Effector memory CD8-positive, alpha-beta T cell (primary cell): ENCODE measurements around the gene METTL8.

Source experiments
- ATAC-seq: fragments of 150-1000 bp; cut with Tn5 transposase; replicated peaks from 2 replicates; pipeline ENCODE4 v1.10.0; 2021; ENCODE audit warnings: mild to moderate bottlenecking, moderate library complexity
- DNase-seq, 3 experiments: peaks; one replicate each; pipeline ENCODE4 v3.0.0; 2021
- H3K27ac Mint-ChIP-seq, 2 donors: one replicate each; pipeline ENCODE4 v1.8.0; 2022; ENCODE audit warnings: mild to moderate bottlenecking in 2 of 2, mixed read lengths in 2 of 2, moderate library complexity in 2 of 2
- H3K27me3 Mint-ChIP-seq, 2 donors: one replicate each; pipeline ENCODE4 v1.8.0; 2022; ENCODE audit warnings: mixed read lengths in 2 of 2
- H3K36me3 Mint-ChIP-seq: one replicate; pipeline ENCODE4 v1.8.0; 2022; ENCODE audit warnings: mild to moderate bottlenecking, moderate library complexity, mixed read lengths; ENCODE audit not compliant: insufficient read depth
- H3K4me1 Mint-ChIP-seq, 2 donors: one replicate each; pipeline ENCODE4 v1.8.0; 2022; ENCODE audit warnings: low read depth in 2 of 2, mixed read lengths in 2 of 2
- H3K4me3 Mint-ChIP-seq, 2 donors: one replicate each; pipeline ENCODE4 v1.8.0; 2022; ENCODE audit warnings: mild to moderate bottlenecking in 2 of 2, mixed read lengths in 2 of 2, moderate library complexity in 2 of 2
- H3K9me3 Mint-ChIP-seq, 2 donors: one replicate each; pipeline ENCODE4 v1.8.0; 2022; ENCODE audit warnings: mixed read lengths in 2 of 2

The METTL8 gene

DNA sequence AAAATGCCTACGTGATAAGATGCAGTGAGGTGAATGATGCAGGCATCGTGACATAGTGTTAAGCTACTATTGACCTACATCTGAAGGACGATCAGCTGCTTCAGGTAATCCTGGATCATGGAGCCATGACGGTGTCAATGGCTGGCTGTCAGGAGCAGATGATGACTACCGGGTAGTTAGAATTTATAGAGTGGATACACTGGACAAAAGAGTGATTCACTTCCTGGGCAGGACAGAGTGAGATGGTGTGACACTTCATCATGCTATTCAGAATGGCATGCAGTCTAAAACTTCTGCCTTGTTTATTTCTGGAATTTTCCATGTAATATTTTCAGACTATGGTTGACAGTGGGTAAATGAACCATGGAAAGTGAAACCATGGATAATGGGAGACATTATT is 29.5 kb downstream of the METTL8 start:
- Mint-ChIP-seq H3K9me3 (peaks cover 3 to 7% of the 10 kb centered on the region in 2 donors), H3K27me3 (no peaks in the 10 kb centered on the region), H3K4me1 (peaks cover 15 to 17% of the 10 kb centered on the region in 2 donors), H3K27ac (no peak overlapping the region), H3K36me3 (no peaks in the 10 kb centered on the region), H3K4me3 (no peak overlapping the region)
- DNase-seq (no peak), ATAC-seq (no peak)

GRCh38 chr2:171402906-171403580 is 30.7 kb downstream of the METTL8 start:
- H3K27me3 Mint-ChIP-seq, result no peaks in the 10 kb centered on the region
- no peak for ATAC-seq
- H3K4me1 Mint-ChIP-seq, result peaks cover 19 to 24% of the 10 kb centered on the region in 2 donors
- peaks cover 3 to 7% of the 10 kb centered on the region in 2 donors for H3K9me3 Mint-ChIP-seq
- H3K27ac Mint-ChIP-seq, result no peak overlapping the region
- DNase-seq, result no peak
- H3K36me3 Mint-ChIP-seq, result no peaks in the 10 kb centered on the region
- H3K4me3 Mint-ChIP-seq, result no peak overlapping the region

- ATAC-seq, result no peak
- Mint-ChIP-seq H3K9me3 (peaks cover 3 to 7% of the 10 kb centered on the region in 2 donors), H3K36me3 (no peaks in the 10 kb centered on the region), H3K4me3 (no peak overlapping the region), H3K27me3 (no peaks in the 10 kb centered on the region), H3K4me1 (peaks cover 16% of the 10 kb centered on the region in 2 donors), H3K27ac (no peak overlapping the region)
- no peak for DNase-seq
Observed at GRCh38 chr2:171401947-171402346, 31.8 kb downstream of the METTL8 start.

DNA sequence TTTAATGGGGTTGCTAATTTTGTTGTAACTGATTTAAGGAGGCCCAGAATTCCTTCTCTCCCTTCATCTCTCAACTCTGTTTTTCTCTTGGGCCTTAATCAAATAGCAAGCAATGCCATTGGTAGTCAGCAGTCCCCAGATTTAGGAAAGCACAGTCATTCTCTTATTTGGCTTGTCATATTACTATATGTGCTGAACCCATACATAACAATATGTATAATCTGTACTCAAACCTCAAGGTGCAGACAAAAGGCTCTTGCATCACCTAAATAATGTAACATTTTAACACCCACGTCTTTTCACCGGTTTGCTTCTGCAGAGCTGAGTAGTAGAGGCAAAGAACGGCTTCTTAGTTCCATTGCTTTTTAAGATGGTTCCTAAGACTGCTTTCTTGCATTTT is 33.4 kb downstream of the METTL8 start:
- Mint-ChIP-seq H3K9me3 (peaks cover 3 to 7% of the 10 kb centered on the region in 2 donors), H3K4me1 (peaks cover 10 to 15% of the 10 kb centered on the region in 2 donors), H3K36me3 (no peaks in the 10 kb centered on the region), H3K4me3 (no peak overlapping the region), H3K27me3 (no peaks in the 10 kb centered on the region), H3K27ac (no peak overlapping the region)
- ATAC-seq (no peak), DNase-seq (no peak)

DNA sequence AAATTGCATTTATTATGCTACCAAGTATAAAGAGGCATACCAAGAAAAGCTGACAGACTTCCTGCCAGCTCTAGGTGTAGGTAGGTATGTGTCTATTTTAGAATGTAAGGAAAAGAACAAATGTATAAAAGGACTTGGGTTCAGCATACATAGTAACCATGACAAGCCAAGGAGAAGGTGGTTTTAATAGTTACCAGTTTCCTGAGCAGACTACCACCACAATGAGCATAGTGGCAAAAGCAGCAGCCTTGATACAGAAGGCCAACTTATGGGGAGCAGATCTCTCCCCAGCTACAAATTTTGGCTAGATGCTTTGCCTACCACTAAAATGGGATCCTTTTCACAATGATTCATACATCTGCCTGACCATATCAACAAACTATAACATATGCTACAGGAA is 34.5 kb downstream of the METTL8 start:
- no peak for ATAC-seq

GRCh38 chr2:171394164-171394740 is 39.5 kb downstream of the METTL8 start:
- Mint-ChIP-seq H3K4me3 (no peak overlapping the region), H3K4me1 (peaks cover 4 to 10% of the 10 kb centered on the region in 2 donors), H3K27ac (no peak overlapping the region), H3K27me3 (no peaks in the 10 kb centered on the region), H3K9me3 (no peaks in the 10 kb centered on the region), H3K36me3 (no peaks in the 10 kb centered on the region)
- DNase-seq (no peak), ATAC-seq (no peak)

More for the DNA sequence above, 34.5 kb downstream of the METTL8 start:
- Mint-ChIP-seq H3K27ac (no peak overlapping the region), H3K4me3 (no peak overlapping the region), H3K27me3 (no peaks in the 10 kb centered on the region), H3K4me1 (peaks cover 4 to 11% of the 10 kb centered on the region in 2 donors), H3K36me3 (no peaks in the 10 kb centered on the region), H3K9me3 (peaks cover 3 to 7% of the 10 kb centered on the region in 2 donors)
- no peak for DNase-seq

- ATAC-seq (no peak), DNase-seq (no peak)
- Mint-ChIP-seq H3K4me3 (no peak overlapping the region), H3K27me3 (no peaks in the 10 kb centered on the region), H3K36me3 (no peaks in the 10 kb centered on the region), H3K9me3 (no peaks in the 10 kb centered on the region), H3K4me1 (peaks cover 4% of the 10 kb centered on the region in 2 donors), H3K27ac (no peak overlapping the region)
Observed at GRCh38 chr2:171393487-171393886, 40.3 kb downstream of the METTL8 start.

- Mint-ChIP-seq H3K4me1 (peaks cover 3% of the 10 kb centered on the region in 2 donors), H3K27me3 (no peaks in the 10 kb centered on the region), H3K27ac (no peak overlapping the region), H3K9me3 (no peaks in the 10 kb centered on the region), H3K4me3 (no peak overlapping the region), H3K36me3 (no peaks in the 10 kb centered on the region)
- ATAC-seq (no peak), DNase-seq (no peak)
Observed at GRCh38 chr2:171391532-171391931, 42.3 kb downstream of the METTL8 start.

DNA sequence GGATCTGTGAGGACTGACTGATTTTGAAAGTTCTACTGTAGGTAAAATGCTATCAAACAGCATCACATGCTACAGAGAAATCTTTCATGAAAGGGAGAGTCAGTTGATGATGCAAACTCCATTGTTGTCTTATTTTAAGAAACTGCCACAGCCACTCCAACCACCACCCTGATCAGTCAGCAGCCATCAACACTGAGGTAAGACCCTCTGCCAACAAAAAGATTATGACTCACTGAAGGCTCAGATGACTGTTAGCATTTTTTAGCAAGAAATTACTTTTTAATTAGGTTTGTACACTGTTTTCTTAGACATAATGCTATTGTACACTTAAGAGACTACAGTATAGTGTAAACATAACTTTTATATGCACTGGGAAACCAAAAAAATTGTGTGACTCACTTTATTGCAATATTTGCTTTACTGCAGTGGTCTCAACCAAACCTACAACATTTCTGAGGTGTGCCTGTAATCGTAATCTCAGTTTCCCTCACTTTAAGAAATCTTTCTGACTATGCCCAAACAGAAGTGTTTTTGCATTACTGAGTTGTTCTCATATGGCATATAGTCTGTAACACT is 42.8 kb downstream of the METTL8 start:
- H3K9me3 Mint-ChIP-seq, result no peaks in the 10 kb centered on the region
- H3K27me3 Mint-ChIP-seq, result no peaks in the 10 kb centered on the region
- H3K27ac Mint-ChIP-seq, result no peak overlapping the region
- no peak overlapping the region for H3K4me3 Mint-ChIP-seq
- peaks cover 3 to 5% of the 10 kb centered on the region in 2 donors for H3K4me1 Mint-ChIP-seq
- DNase-seq (no peak), ATAC-seq (no peak)
- no peaks in the 10 kb centered on the region for H3K36me3 Mint-ChIP-seq

GRCh38 chr2:171389780-171390179 is 44.0 kb downstream of the METTL8 start:
- Mint-ChIP-seq H3K4me3 (no peak overlapping the region), H3K4me1 (peaks cover 3 to 8% of the 10 kb centered on the region in 2 donors)
- no peak for ATAC-seq

DNA sequence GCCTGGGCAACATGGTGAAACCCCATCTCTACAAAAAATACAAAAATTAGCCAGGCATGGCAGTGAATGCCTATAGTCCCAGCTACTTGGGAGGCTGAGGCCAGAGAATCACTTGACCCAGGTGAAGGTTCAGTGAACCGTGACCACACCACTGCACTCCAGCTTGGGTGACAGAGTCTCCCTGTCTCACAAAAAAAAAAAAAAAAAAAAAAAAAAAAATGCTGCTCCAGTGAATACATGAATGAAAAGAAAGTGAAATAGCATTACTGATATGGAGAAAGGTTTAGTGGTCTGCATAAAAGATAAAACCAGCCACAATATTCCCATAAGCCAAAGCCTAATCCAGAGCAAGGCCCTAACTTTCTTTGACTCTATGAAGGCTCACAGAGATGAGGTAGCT is 44.5 kb downstream of the METTL8 start:
- H3K4me3 Mint-ChIP-seq, result no peak overlapping the region
- no peaks in the 10 kb centered on the region for H3K9me3 Mint-ChIP-seq
- DNase-seq, result no peak
- no peak overlapping the region for H3K27ac Mint-ChIP-seq
- H3K4me1 Mint-ChIP-seq, result peaks cover 3 to 8% of the 10 kb centered on the region in 2 donors
- H3K27me3 Mint-ChIP-seq, result no peaks in the 10 kb centered on the region
- no peaks in the 10 kb centered on the region for H3K36me3 Mint-ChIP-seq
- ATAC-seq, result no peak

More at GRCh38 chr2:171389780-171390179, 44.0 kb downstream of the METTL8 start:
- Mint-ChIP-seq H3K27ac (no peak overlapping the region), H3K36me3 (no peaks in the 10 kb centered on the region), H3K9me3 (no peaks in the 10 kb centered on the region), H3K27me3 (no peaks in the 10 kb centered on the region)
- no peak for DNase-seq

DNA sequence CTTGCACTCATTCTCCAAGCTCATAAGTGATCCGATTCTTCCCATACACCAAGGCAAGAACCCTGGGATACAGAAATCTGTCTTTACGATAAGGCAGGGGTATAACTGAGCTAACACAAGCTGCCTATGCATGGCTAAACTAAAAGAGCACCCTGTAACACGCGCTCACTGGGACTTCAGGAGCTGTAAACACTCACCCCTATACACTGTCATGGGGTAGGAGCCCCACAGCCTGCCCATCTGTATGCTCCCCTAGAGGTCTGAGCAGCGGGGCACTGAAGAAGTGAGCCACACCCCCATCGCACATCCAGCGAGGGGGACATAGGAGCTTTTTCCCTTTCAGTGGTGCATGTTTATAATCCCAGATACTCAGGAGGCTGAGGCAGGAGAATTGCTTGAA is 46.7 kb downstream of the METTL8 start:
- H3K9me3 Mint-ChIP-seq, result no peaks in the 10 kb centered on the region
- no peak overlapping the region for H3K27ac Mint-ChIP-seq
- ATAC-seq (no peak), DNase-seq (no peak)
- no peaks in the 10 kb centered on the region for H3K27me3 Mint-ChIP-seq
- no peak overlapping the region for H3K4me3 Mint-ChIP-seq
- peaks cover 3 to 7% of the 10 kb centered on the region in 2 donors for H3K4me1 Mint-ChIP-seq
- H3K36me3 Mint-ChIP-seq, result no peaks in the 10 kb centered on the region

- Mint-ChIP-seq H3K36me3 (no peaks in the 10 kb centered on the region), H3K27ac (no peak overlapping the region)
Observed at GRCh38 chr2:171386627-171387026, 47.2 kb downstream of the METTL8 start.

DNA sequence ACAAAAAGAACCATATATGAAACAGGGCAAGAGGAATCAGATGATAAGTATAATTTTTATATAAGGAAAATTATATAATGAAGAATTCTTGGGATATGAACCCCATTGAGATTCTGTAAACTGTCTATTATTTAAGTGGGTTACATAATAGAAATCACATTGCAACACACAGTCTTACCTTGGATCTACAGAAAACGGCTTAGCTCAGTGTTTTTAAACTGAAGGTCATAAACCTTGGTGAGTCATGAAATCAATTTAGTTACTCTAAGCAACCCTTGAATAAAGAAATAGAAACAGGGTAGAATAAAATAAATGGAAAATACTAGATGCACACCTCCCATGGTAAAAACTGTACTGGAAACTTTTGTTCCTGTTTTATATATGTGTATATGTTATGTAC is 50.7 kb downstream of the METTL8 start:
- Mint-ChIP-seq H3K9me3 (peaks cover 0 to 8% of the 10 kb centered on the region in 2 donors), H3K27ac (no peak overlapping the region), H3K27me3 (no peaks in the 10 kb centered on the region), H3K4me3 (no peak overlapping the region), H3K4me1 (peaks cover 7 to 8% of the 10 kb centered on the region in 2 donors), H3K36me3 (no peaks in the 10 kb centered on the region)
- ATAC-seq (no peak), DNase-seq (no peak)

More at GRCh38 chr2:171386627-171387026, 47.2 kb downstream of the METTL8 start:
- no peaks in the 10 kb centered on the region for H3K27me3 Mint-ChIP-seq
- DNase-seq, result no peak
- no peak overlapping the region for H3K4me3 Mint-ChIP-seq
- H3K9me3 Mint-ChIP-seq, result no peaks in the 10 kb centered on the region
- peaks cover 3 to 7% of the 10 kb centered on the region in 2 donors for H3K4me1 Mint-ChIP-seq
- ATAC-seq, result no peak
